Measurements from ENCODE around the gene LZTS2.

DNA sequence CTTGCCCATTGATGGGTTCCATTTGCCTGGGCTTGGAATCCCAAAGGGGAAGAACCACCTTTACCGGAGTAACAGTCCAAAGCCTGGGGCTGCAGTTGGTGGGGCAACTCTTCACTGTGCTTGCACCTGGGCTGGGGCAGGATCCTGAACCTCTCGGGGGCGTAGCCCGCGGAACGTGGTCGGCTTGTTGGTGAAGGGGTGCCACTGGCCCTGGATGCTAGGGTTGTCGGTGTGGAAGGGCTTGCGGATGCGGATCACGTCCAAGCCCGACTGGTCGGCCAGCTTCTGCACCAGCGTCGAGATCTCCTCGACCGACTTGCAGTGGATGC lies 13.0 kb upstream of the LZTS2 start:
- no peak for TF ChIP-seq POLR2A (IDR thresholded peaks at IDR 0.05)
- TF ChIP-seq, protein P1, sequence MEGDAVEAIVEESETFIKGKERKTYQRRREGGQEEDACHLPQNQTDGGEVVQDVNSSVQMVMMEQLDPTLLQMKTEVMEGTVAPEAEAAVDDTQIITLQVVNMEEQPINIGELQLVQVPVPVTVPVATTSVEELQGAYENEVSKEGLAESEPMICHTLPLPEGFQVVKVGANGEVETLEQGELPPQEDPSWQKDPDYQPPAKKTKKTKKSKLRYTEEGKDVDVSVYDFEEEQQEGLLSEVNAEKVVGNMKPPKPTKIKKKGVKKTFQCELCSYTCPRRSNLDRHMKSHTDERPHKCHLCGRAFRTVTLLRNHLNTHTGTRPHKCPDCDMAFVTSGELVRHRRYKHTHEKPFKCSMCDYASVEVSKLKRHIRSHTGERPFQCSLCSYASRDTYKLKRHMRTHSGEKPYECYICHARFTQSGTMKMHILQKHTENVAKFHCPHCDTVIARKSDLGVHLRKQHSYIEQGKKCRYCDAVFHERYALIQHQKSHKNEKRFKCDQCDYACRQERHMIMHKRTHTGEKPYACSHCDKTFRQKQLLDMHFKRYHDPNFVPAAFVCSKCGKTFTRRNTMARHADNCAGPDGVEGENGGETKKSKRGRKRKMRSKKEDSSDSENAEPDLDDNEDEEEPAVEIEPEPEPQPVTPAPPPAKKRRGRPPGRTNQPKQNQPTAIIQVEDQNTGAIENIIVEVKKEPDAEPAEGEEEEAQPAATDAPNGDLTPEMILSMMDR (IDR thresholded peaks at IDR 0.05) = no peak

Data from right lobe of liver (tissue), 4 donors.